DND-41 (cell line): ENCODE data around the gene SYT15.
"Not testable (repeated sequence)": the region's sequence is repeated elsewhere in the genome, so short reads cannot be mapped to it uniquely, and the experiment has no call there.

ENCODE experiments used
- ATAC-seq: fragments of 200-7000 bp; cut with Tn5 transposase; 3 replicates; pipeline ENCODE4 v1.9.1; 2021; ENCODE audit warnings: low read depth; ENCODE audit not compliant: insufficient read depth
- DNase-seq: peaks from one replicate; pipeline ENCODE4 v3.0.0-alpha.2; 2020
- H2AFZ ChIP-seq: 2 replicates; pipeline ENCODE4 v1.6.0; 2012; ENCODE audit warnings: low read depth, low read length
- H3K27ac ChIP-seq: 2 replicates; pipeline ENCODE4 v1.5.1; 2012; ENCODE audit warnings: low read length, inconsistent platforms
- H3K27me3 ChIP-seq: fragments of 200-600 bp; sonication (generic); 2 replicates; pipeline ENCODE4 v1.6.0; 2012; ENCODE audit warnings: low read length, mild to moderate bottlenecking, inconsistent platforms; ENCODE audit not compliant: insufficient read depth, poor library complexity
- H3K36me3 ChIP-seq: 2 replicates; pipeline ENCODE4 v1.5.1; 2012; ENCODE audit warnings: low read length, inconsistent platforms; ENCODE audit not compliant: insufficient read depth
- H3K4me1 ChIP-seq: 2 replicates; pipeline ENCODE4 v1.5.1; 2012; ENCODE audit warnings: mild to moderate bottlenecking, low read length; ENCODE audit not compliant: insufficient read depth
- H3K4me2 ChIP-seq: 2 replicates; pipeline ENCODE4 v1.6.0; 2012; ENCODE audit warnings: mild to moderate bottlenecking, moderate library complexity, low read length, inconsistent platforms; ENCODE audit not compliant: insufficient read depth
- H3K4me3 ChIP-seq, 2 experiments: fragments of 200-600 bp in 1 of 2; shearing (Covaris generic) in 1 of 2; 2 replicates each; pipeline ENCODE4 v1.5.1; 2012 to 2016; ENCODE audit warnings: inconsistent platforms in 2 of 2, low read length in 2 of 2, mild to moderate bottlenecking in 2 of 2, low read depth in 1 of 2, moderate library complexity in 1 of 2
- H3K79me2 ChIP-seq: 2 replicates; pipeline ENCODE4 v1.6.0; 2012; ENCODE audit warnings: low read length, inconsistent platforms; ENCODE audit not compliant: insufficient read depth
- H3K9ac ChIP-seq: 2 replicates; pipeline ENCODE4 v1.6.0; 2012; ENCODE audit warnings: low read depth, mild to moderate bottlenecking, inconsistent platforms, low read length, moderate library complexity
- H3K9me3 ChIP-seq: 2 replicates; pipeline ENCODE4 v1.5.1; 2012; ENCODE audit warnings: low read length, moderate library complexity, mild to moderate bottlenecking, inconsistent platforms; ENCODE audit not compliant: insufficient read depth, severe bottlenecking
- H4K20me1 ChIP-seq: 2 replicates; pipeline ENCODE4 v1.6.0; 2012; ENCODE audit warnings: low read length; ENCODE audit not compliant: insufficient read depth

The SYT15 gene

DNA sequence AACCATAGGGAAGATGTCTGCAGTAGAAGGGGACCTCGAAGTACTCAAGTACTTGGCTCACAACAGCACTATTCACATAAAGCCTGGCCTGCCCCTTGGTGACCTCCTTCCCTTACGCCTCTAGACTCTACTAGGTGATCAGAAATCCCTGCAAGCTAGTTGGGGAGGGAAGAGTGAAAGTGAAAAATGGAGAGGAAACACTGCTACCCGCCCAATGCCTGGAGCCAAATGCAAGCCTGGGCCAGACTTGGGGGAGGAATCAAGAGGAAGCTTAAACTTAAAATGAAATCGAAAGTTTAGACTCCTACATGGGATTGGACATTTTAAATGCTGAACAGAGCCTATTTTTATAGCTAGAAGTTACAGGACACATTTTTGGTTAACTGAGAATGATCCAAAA lies 17.6 kb downstream of the SYT15 start:
- H3K4me3 ChIP-seq, result not testable (repeated sequence)

GRCh38 chr10:46597616-46598246 lies 18.8 kb downstream of the SYT15 start:
- not testable (repeated sequence) for H4K20me1 ChIP-seq, H3K27me3 ChIP-seq, H3K36me3 ChIP-seq, H3K9ac ChIP-seq, H3K79me2 ChIP-seq, H3K9me3 ChIP-seq, H3K27ac ChIP-seq, H3K4me1 ChIP-seq
- H3K4me3 ChIP-seq, result peak overlapping the region in 1 of 2 experiments; percentile 49; a peak in 2 of 4 replicates
- H3K4me2 ChIP-seq, result peak overlapping the region; percentile 53
- peak; percentile 29 for DNase-seq
- H2AFZ ChIP-seq, result peak overlapping the region; percentile 62; the same call in 1 of the 2 replicates
- peak; percentile 88 for ATAC-seq

More for the DNA sequence above, 17.6 kb downstream of the SYT15 start:
- not testable (repeated sequence) for H3K36me3 ChIP-seq, H3K9ac ChIP-seq, DNase-seq, H3K9me3 ChIP-seq, H3K4me1 ChIP-seq, H3K4me2 ChIP-seq, H2AFZ ChIP-seq, H3K27me3 ChIP-seq, H4K20me1 ChIP-seq, ATAC-seq, H3K27ac ChIP-seq, H3K79me2 ChIP-seq

GRCh38 chr10:46600516-46600915 lies 21.6 kb downstream of the SYT15 start:
- not testable (repeated sequence) for H3K9ac ChIP-seq

GRCh38 chr10:46615540-46615939 lies 36.6 kb downstream of the SYT15 start:
- H3K4me1 ChIP-seq, ATAC-seq, H4K20me1 ChIP-seq: not testable (repeated sequence)

More at GRCh38 chr10:46600516-46600915, 21.6 kb downstream of the SYT15 start:
- H3K27me3 ChIP-seq, H3K9me3 ChIP-seq, DNase-seq, H3K4me1 ChIP-seq, H4K20me1 ChIP-seq, H2AFZ ChIP-seq, H3K27ac ChIP-seq, H3K79me2 ChIP-seq, H3K4me3 ChIP-seq, H3K36me3 ChIP-seq, H3K4me2 ChIP-seq: not testable (repeated sequence)
- peak; percentile 65 for ATAC-seq

DNA sequence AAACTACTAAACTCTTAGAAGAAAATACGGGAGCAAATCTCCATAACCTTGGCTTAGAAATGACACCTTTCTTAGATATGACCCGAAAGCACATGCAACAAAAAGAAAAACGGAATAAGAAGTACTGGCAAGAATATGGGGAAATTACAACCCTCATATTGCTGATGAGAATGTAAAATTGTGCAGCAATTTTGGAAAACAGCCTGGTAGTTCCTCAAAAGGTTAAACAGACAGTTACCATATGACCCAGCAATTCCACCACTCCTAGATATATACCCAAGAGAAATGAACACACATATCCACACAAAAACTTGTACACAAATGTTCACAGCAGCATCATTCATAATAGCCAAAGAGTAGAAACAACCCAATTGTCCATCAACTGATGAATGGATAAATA lies 37.3 kb downstream of the SYT15 start:
- not testable (repeated sequence) for H3K4me1 ChIP-seq, H3K4me3 ChIP-seq, H3K4me2 ChIP-seq, DNase-seq, H3K36me3 ChIP-seq, H3K27me3 ChIP-seq, H3K9ac ChIP-seq, H3K9me3 ChIP-seq, ATAC-seq, H2AFZ ChIP-seq, H3K79me2 ChIP-seq, H3K27ac ChIP-seq, H4K20me1 ChIP-seq

More at GRCh38 chr10:46615540-46615939, 36.6 kb downstream of the SYT15 start:
- not testable (repeated sequence) for H3K9ac ChIP-seq, H3K27me3 ChIP-seq, H2AFZ ChIP-seq, H3K27ac ChIP-seq, H3K36me3 ChIP-seq, H3K4me2 ChIP-seq, H3K9me3 ChIP-seq, H3K79me2 ChIP-seq, DNase-seq, H3K4me3 ChIP-seq

- H4K20me1 ChIP-seq, H3K4me1 ChIP-seq, H3K9me3 ChIP-seq, H3K27ac ChIP-seq, H3K4me2 ChIP-seq, H2AFZ ChIP-seq, H3K36me3 ChIP-seq, H3K27me3 ChIP-seq, H3K4me3 ChIP-seq, ATAC-seq, DNase-seq, H3K79me2 ChIP-seq, H3K9ac ChIP-seq: not testable (repeated sequence)
Measured at GRCh38 chr10:46617134-46617533, 38.2 kb downstream of the SYT15 start.

DNA sequence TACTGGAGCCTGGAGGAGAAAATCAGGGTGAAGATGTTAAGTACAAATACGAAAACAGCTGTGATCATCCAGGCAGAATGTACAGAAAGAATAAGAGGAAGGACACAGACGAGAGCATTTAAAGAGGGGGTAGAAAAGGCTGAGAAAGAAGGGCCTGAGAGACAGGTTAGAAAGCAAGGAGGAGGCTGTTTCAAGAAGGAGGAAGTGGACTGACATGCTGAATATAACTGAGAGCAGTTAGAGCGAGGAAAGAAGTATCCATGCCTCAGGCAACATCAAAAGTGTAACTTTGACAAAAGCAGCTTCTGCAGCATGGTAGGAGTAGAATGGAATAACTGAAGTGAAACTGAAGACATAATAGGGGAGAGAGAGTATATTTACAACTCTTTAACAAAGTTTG lies 39.0 kb downstream of the SYT15 start:
- H3K4me1 ChIP-seq, H3K4me3 ChIP-seq, H3K27me3 ChIP-seq, H3K27ac ChIP-seq, ATAC-seq, H4K20me1 ChIP-seq, H2AFZ ChIP-seq, H3K9me3 ChIP-seq, DNase-seq, H3K79me2 ChIP-seq, H3K9ac ChIP-seq, H3K36me3 ChIP-seq, H3K4me2 ChIP-seq: not testable (repeated sequence)

DNA sequence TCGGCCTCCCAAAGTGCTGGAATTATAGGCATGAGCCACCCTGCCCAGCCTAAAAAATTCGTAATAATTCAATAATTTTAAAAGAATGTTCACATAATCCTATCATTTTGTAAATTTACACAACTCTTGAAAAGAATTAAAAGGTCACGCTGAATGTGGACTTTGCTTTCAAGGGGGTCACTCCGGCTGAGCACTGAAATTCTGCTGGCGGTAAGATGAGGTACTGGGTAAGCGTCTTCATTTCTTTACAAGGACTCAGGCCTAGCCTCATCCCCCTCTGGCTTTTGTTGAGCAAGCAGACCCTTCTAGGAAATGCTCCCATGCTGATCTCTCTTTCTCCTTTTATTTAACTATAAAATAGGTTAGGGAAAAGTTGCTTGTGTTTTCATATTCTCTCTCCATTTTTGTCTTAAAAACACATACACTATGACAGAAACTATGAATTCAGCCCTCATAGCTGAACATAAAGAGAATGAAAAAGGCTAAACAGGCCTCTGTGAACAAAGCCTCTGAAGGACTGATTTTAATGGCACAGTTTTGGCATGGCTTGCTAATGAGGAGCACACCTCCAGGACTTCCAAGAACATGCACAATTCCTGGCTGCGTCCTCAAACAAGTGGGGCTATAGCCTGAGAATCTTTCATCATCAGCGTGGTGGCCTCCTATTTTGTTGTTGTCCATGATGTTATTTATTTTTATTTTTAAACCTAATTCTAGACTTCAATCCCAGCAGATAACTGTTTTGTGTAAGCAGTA lies 45.1 kb downstream of the SYT15 start:
- not testable (repeated sequence) for H3K9me3 ChIP-seq, H3K4me1 ChIP-seq, H2AFZ ChIP-seq, H3K4me3 ChIP-seq, H3K79me2 ChIP-seq, H3K27ac ChIP-seq, H3K4me2 ChIP-seq, H3K9ac ChIP-seq, H3K36me3 ChIP-seq, H3K27me3 ChIP-seq, ATAC-seq, DNase-seq, H4K20me1 ChIP-seq
